TTC549 (cell line): Measurements from ENCODE around the gene CDH22.

ENCODE experiments used
- FAIRE-seq: peaks from 2 replicates; lab custom pipeline; 2012; peaks lifted over from hg19 to GRCh38; lab: Jason Lieb, UNC

CDH22 gene

DNA sequence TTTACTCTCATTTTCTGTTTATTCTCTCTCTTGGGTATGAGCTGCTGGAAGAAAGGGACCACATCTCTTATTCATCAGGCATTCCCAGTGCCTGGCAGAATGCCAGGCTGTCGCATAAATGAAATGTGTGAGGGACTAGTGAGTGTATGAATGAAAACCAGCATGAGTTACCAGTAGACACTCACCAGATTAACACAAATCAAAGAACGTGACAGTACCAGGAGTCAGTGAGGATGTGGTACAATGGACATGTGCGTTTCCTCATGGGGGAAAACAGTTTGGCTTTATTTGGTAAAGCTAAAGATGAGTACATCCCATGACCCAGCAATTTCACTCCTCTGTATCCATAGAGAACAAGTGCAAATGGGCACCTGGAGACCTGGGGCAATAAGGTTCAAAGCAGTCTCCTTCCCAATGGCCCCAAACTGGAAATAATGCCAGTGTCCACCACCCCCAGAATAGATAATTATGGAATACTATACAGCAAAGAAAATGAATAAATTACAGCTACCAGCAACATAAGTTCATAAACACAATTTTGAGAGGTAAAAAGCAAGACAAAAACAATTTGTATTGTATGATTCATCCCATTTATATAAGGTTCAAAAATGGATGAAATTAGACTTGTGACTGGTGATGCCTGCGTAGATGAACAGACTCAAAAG lies 93.3 kb downstream of the CDH22 start:
- FAIRE-seq = no peak

DNA sequence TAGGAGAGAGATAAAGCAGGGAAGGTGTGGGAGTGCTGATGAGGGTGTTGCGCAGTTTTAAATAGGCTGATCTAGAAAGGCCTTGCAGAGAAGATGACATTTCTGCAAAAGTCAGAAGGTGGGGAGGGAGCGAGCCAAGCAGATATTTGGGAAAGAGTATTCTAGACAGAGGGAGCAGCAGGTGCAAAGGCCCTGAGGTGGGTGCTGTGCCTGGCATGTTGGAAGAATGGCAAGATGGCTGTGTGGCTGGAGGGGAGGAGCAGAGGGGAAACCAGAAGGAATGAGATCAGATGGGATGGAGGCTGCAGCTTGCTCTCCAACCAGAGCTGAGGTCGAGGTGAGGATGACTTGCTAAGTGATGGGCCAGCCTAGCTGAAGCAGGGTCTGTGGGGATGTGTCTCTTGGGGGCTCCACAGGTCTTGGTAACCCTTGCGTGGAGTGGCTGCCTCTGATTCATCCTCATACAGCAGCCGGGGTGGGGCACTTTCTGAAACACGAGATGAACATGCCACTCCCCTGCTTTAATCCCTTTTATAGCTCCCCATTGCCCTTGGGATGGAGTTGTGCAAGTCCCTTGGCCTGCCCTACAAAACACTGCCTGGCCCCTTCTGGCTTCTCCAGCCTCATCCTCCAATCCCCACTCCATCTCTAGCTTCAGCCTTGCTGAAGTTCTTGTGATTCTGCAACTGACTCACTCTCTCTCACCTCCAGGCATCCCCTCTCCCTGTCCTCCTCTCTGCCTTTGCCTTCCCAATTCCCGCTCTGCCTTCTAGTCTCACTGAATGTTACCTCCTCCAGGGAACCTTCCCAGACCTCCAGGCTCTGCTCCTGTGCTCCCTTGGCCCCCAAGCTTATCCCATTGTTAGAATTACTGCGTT lies 94.1 kb downstream of the CDH22 start:
- no peak for FAIRE-seq

DNA sequence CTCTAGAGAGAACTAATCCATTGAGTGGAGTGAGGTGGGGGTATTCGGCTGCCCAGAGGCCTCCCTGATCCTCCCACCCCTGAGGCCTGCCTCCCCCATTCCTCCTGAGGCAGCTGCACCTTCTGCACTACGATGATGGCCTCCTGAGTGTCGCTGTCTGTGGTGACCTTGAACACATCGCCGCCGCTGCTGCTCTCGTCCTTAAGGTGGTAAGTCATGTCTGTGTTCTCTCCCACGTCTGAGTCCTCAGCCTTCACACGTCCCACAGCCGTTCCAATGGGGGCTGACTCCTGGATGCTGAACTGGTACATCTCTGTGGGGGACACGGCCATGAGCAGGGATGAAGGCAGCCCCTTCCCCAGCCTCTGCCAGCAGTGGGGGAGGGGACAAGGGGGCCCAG lies 95.4 kb downstream of the CDH22 start:
- no peak for FAIRE-seq

DNA sequence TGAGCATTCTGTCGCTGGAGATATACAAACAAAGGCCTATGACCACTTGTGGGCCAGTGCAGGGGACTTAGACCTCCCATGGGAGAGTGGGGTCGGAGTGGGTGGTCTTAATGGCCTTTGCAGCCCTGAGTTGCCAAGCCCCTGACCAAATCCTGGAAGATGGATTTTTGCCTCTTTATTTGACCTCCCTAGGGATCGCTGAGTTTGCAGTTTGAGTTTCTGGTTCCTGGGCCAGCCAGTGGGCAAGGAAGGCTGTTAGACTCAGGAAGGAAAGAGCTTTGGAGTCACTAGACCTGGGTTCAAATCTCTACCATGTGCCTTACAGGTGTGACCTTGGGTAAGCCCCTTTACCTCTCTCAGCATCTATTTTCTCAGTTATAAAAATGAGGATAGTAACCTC lies 96.0 kb downstream of the CDH22 start:
- no peak for FAIRE-seq

DNA sequence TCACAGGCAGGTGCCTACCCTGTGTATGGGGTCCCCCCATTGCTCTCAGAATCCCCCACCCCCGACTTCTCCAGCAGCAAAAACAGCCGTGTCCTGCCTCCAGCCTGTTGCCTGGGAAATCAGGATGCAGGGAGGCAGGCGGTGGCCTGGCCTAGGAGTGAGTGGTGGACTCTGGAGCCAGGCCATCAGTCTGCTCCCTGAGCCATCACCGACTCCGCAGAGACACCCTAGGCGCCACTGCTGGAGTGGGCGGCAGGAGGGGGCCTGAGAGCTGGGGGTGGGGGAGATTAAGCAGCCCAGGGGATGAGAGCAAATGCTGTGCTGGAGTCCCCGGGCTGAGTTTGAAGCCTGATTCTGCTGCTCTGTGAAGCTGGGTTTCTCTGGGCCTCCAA lies 97.0 kb downstream of the CDH22 start:
- FAIRE-seq = no peak

DNA sequence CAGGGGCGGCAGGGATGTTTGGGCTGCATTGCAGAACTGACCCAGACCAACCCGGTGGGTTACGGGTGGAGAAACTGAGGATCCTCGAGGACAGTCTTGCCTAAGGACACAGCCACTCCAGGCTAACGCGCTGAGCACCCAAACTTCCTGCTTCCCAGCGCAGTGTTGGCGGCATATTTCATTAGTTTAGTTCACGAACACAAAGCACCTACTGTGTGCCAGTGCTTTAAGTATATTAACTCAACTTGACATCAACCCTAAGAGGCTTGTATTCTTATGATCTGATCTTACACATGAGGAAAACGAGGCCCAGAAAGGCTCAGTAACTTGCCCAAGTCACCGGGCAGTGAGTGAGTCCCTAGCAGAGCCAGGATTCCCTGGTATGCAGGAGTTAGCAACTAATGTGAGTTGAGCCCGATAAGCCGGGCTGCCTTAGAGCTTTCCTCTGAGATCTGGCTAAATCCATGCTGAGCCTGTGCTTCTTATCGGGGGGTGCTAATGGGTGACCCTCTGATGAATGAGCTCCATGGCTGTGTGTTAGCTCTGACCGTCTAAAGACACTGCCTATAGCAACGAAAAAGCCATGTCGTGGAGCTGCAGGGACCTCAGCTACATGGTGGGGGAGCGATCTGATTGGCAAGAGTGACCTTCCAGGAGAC lies 97.5 kb downstream of the CDH22 start:
- FAIRE-seq = no peak

DNA sequence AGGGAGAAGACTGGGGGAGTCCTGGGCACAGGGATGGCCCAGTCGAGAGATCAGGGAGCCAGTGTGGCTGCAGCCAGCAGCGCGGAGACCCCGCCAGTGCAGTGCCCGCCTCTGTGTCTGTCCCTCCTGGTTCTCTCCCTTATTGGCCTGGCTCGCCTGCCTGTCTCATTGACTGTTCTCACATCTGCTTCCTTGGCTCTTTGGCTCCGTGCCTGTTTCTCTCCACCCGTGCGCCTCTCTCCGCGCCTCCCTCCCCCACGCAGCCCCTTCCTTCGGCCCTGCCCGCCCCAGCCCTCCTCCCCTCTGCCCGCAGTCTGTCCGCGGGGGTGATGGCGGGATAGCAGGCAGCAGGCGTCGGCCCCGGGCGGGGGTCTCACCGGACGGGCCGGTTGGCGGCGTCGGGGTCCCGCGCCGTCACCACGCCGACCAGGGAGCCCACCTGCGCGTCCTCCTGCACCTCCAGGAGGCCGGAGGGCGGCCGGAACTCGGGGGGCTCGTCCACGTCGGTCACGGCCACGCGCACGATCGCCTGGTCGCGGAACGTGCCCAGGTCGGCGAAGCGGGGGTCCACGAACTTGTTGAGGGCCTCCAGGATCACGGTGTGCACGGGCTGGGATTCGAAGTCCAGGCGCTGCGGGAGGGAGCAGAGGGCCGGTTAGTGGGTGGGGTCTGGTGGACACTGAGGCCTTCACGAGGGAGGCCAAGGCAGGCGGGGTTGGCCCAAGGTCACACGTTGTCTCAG lies 98.2 kb downstream of the CDH22 start:
- no peak for FAIRE-seq

DNA sequence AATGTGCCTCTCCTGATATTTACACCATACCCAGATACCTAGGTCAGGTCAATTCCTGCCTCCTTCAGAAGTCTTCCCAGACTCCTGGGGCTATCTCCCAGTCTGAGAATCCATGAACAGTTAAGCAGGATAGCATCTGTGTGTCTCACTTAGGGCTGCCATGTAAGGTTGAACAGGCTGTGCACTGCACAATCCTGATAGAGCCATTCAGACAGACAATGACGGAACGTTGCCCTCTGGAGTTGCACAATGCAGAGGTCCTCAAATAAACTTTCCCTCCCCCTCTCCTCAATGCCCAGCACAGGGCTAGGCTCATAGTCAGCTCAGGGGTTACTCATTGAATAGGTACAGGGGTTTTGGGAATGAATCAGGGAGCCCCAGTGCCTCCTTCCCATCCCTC lies 100.5 kb downstream of the CDH22 start:
- no peak for FAIRE-seq

DNA sequence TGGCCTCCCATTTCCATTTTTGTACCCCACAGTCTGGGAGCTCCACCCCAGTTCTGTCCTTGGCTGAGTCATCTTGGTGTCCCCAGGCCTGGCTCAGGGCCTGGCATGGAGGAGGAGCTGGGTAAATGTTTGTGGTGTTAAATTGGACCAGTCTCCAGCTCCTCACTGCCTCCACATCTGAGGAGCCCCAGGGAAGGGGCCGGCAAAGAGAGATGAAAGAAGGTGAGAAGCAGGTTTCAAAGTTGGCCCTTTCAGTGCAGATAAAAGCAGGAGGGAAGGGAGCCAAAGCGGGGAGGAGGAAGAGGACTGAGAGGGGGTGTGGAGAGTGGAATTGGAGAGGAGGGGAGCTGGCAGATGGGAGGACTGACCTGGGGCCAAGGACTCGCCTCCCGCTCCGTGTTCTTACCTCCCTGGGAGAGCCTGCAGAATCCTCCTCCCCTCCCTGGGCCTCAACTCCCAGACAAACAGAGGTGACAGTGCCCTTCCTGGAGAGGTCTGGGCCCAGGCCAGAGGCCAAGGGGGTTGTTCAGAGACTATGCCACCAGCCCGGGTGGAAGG lies 101.2 kb downstream of the CDH22 start:
- no peak for FAIRE-seq

DNA sequence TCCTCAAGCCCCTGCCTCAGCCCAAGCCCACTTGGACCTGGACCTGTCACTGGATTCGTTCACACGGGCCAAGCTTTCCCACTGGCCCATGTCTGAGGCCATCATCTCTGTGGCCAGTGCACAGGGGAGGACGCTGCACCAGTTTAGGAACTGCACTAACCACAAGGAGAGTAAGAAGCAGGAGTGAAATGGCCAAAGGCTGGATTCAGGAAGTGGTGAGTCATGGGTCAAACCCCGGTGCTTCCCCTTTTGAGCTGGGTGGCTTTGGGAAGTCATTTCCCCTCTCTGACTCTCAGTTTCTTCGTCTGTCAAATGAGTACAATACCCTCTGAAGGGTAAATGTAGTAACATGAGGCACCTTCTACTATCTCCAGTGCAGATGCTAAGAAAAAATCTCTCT lies 102.3 kb downstream of the CDH22 start:
- no peak for FAIRE-seq

DNA sequence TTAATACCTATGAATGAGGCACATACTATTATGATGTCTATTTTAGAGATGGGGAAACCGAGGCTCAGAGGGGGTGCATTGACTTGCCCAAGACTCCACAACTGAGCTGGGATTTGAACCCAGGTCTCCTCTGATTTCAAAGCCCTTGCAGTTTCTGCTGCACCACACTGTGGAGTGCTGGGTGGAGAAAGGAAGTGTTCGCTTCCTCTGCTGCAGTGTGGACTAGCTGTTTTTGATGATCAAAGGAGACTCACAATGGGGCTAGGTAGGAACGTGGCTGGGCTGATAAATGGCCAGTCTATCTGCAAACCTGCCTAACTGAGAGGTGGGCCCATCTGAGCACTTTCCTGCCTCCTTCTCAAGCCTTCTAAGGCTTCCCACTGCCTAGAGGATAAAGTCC lies 102.9 kb downstream of the CDH22 start:
- FAIRE-seq = no peak

DNA sequence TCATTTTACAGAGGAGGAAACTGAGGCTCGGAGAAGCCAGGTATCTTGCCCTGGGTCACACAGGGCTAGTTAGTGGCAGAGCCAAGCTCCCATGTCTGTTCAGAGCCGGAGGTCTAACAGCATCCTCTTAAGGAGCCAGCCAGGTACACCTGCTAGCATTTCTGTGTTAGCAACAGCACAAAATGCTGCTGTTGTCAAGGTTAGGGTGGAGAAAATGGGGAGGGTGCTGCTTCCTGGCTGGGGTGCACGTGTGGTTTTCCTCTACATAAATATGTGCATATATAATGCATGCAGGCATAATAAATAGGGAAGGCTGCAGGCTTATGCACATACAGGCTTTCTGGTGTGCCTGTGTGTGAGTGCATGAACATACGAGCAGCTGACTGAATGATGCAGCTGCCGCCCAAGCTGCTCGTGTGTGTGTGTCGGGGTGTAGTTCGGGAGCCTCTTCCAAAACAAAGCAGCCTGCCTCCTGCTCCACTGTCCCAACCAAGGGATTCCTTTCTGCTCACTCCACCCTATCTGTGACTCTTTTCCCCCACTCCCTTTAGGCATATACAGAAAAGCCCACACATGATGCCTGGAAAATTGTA lies 103.6 kb downstream of the CDH22 start:
- no peak for FAIRE-seq

DNA sequence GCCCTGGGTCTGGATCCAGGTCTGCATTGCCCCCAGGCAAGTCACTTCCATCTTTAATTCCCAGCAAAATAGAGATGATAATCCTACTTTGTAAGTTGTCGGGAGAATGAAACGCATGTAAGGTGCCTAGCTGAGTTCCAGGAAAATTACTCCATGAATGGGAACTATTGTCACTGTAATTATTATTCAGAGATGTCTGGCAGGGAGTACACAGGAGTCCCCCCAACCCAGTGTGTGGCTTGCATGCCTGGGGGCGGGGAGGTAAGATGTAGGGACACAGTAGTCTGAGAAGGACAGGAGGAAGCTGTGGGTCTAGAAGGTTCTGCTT lies 104.8 kb downstream of the CDH22 start:
- no peak for FAIRE-seq

DNA sequence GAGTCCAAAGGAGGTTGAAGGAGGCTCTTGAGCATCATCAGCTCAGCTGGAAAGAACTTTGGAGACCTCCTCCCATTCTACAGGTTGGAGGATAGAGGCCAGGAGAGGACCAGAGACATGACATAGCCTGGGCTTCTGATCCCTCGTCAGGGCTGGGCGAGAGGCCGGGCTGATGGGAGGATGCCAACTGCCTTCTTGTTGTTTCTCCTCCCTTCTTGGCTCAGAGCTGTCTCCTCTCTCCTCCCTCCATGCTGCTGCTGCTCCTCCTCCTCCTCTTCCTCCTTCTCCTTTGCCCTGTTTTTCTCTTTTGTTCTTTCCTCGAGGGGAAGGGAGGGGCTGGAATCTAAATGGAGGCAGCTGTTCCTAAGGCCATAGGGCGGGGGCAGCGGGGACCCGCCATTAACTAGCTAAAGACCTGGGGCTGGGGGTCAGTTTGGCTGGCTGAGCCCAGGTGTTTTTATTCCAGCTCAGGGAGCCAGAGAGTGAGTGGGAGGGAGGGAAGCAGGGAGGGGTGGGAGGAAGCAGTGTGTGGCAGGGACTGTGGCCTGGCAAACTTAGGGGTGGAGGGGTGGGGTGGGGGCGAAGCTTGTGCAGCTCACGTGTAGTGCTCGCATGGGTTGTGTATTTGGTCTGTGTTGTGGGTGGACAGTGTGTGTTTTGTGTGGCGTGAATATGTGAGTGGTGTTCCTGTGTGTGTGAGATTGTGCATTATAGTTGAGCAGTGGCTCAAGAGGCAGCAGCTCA lies 105.4 kb downstream of the CDH22 start:
- no peak for FAIRE-seq

DNA sequence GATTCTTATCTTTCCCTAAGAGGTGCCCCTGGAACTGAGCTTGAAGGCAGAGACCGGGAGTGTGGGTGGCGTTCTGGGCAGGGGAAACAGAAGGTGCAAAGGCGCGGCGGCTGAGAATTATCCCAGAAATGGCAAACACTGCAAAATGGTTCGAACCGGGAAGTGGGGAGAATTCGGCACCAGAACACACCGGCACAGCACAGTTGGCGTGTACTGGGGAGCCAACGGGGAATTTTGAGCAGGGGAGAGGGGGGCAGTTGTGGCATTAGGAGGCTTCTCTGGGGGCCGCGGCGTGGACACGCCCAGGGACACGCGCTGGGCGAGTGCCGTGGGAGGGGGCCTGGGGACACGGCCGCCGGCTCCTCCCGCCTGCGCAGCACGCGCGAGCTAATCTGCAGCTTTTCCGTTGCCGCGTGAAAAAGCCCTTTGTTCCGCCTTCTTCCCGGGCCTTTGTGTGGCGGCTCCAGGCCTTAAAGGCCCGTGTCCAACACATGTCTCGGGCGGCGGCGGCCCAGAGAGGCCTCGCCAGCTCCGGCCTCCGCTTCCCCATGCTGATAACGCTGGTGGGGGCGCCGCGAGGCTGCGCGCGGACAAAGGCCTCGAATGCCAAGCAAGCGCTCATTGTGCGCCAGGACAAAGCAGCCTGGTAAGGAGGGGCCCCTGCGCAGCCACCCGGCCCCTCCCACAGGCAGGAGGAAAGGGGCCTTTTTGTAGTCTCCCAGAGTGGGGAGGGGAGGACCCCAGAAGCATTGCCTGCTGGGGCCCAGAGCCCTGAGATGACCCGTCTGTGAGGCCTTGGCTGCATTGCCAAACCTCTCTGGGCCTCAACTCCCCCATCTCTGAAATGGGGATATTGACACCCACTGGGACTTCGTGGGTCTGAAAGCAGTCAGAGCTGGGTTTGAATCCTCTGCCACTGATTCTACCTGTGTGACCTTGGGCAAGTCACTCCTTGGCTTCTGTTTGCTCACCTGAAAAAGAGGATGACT lies 107.4 kb downstream of the CDH22 start:
- no peak for FAIRE-seq

DNA sequence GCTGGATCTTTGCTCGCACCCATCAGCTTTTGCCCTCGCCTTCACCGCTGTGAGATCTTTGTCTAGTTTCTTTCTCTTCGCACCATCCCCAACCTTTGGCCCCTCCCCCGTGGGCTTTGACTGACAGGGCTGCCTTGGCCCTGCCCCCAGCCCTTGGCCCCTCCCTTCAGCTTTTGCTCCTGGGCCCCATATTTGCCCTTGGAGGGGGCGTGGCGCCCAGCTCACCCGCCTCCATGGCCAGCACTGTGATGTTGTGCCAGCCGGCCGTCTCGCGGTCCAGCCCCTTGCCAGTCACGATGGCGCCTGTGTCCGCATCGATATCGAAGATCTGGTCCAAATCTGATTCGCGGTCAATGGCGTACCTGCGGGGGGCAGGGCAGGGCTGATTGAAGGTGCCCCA lies 109.1 kb downstream of the CDH22 start:
- no peak for FAIRE-seq

DNA sequence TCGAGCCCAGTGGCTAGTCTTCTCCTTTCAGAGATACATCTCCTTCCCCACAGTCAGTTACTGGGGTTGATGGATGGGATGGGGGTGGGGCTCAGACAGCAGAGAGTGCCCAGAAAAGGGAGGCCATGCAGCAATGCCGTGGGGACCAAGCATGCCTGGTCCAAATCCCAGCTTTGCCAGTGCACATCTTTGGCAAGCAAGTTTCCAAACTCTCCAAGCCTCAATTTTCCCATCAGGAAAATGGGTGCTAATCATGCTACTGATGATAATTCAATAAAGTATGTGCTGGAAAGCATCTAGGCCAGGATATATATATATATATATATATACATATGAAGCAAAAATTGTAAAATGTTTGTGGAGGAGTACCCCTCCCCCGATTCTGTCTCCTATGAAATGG lies 111.3 kb downstream of the CDH22 start:
- no peak for FAIRE-seq

DNA sequence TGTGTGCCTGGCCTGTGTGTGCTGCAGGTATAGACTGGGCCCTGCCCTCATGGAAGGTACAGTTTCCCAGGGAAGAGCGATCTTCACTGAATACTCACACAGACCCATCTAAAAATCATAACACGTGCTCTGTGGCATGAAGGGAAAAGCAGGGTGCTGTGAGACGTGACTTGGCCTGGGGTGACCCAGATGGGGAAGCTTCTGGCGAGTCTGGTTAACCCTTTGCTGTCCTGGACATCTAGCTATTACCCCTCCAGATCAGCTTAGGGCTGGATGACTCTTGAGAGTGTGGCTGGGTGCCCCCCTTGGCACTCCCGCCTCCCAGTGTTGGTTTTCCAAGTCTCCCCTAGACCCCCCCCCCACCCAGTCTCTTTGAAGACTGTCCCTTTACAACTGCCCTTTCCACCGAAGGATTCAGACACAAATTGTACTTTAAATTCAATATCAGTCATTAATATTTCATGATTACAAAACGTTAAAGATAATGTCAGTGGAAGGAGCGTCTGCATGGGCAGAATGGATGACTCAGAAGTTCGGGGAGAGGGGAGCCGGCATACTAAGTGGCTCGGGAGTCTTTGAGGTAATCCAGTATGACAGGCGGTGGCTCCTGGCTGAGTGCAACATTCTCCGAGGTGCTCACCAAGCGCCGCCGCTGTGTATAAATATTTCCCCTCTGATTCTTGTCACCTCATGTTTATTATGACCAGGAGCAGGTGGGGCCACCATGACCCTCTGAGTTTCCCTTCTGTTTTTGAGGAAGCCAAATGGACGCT lies 112.8 kb downstream of the CDH22 start:
- FAIRE-seq = no peak

DNA sequence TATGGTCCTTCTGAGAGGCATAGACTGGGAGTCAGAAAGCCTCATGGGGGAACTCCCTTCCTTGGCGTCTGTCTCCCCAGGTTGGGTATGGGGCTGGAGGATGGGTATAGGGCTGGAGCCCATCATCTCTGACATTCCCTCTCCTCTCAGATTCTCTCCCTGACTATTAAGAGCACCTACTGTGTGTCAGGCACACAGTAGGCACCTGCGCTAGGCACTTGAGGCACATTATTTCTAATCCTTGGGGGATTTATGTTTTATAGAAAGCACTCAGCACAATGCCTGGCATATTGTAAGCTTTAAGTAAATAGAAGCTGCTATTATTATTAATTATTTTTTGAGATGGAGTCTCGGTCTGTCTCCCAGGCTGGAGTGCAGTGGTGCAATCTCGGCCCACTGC lies 113.9 kb downstream of the CDH22 start:
- FAIRE-seq = no peak
